OCI-LY3 (cell line): Measurements from ENCODE around the gene SIPA1.

ENCODE experiments used
- H2AFZ ChIP-seq: fragments of 200-600, 300-600 bp; shearing (Covaris generic); 2 replicates; pipeline ENCODE4 v1.6.0; 2014; ENCODE audit warnings: antibody characterized with exemption, low read depth, low read length
- H3K27ac ChIP-seq: fragments of 200-600, 300-600 bp; sonication (generic); 2 replicates; pipeline ENCODE4 v1.5.1; 2014; ENCODE audit warnings: mild to moderate bottlenecking, low read length, moderate library complexity, mixed read lengths
- H3K27me3 ChIP-seq: fragments of 200-600, 300-600 bp; sonication (generic); 2 replicates; pipeline ENCODE4 v1.6.1; 2014; ENCODE audit warnings: low read depth, low read length, mixed read lengths
- H3K36me3 ChIP-seq: fragments of 200-600, 300-600 bp; sonication (generic); replicated peaks from 2 replicates; pipeline ENCODE3; 2014; ENCODE audit warnings: low read depth, low read length, mixed read lengths
- H3K4me1 ChIP-seq: fragments of 300-600, 200-600 bp; sonication (generic); 2 replicates; pipeline ENCODE4 v1.6.1; 2014; ENCODE audit warnings: low read length, mixed read lengths
- H3K4me2 ChIP-seq: fragments of 200-600, 300-600 bp; sonication (generic); 2 replicates; pipeline ENCODE4 v1.6.1; 2014; ENCODE audit warnings: low read length, mixed read lengths
- H3K4me3 ChIP-seq: fragments of 300-600, 200-600 bp; sonication (generic); 2 replicates; pipeline ENCODE4 v1.5.1; 2014; ENCODE audit warnings: antibody characterized with exemption, mild to moderate bottlenecking, low read length, moderate library complexity
- H3K79me2 ChIP-seq: fragments of 300-600, 200-600 bp; shearing (Covaris generic); 2 replicates; pipeline ENCODE4 v1.6.1; 2014; ENCODE audit warnings: mild to moderate bottlenecking, low read length, mixed read lengths
- H3K9ac ChIP-seq: fragments of 300-600, 200-600 bp; shearing (Covaris generic); 2 replicates; pipeline ENCODE4 v1.6.0; 2014; ENCODE audit warnings: mild to moderate bottlenecking, low read length, moderate library complexity
- H3K9me3 ChIP-seq: fragments of 200-600, 300-600 bp; shearing (Covaris generic); 2 replicates; pipeline ENCODE4 v1.6.1; 2014; ENCODE audit warnings: low read length, mixed read lengths; ENCODE audit not compliant: insufficient read depth
- H4K20me1 ChIP-seq: fragments of 200-600, 300-600 bp; sonication (generic); 2 replicates; pipeline ENCODE4 v1.6.1; 2016; ENCODE audit warnings: low read length, mixed read lengths; ENCODE audit not compliant: insufficient read depth
- CTCF ChIP-seq: fragments of 200-600, 300-600 bp; sonication (generic); IDR thresholded peaks from 2 replicates; pipeline ENCODE4 v1.5.1; 2014; ENCODE audit warnings: antibody characterized with exemption, low read length, low read depth
- EZH2phosphoT487 ChIP-seq: fragments of 200-600 bp; shearing (Covaris generic); IDR thresholded peaks from 2 replicates; pipeline ENCODE4 v1.6.1; 2018; ENCODE audit warnings: antibody characterized with exemption, mixed run types, low read depth

SIPA1 gene

GRCh38 chr11:65593518-65594414, 44.1 kb upstream of the SIPA1 start:
- Histone ChIP-seq H3K27ac (no peak overlapping the region), H4K20me1 (no peaks in the 10 kb centered on the region), H3K4me1 (peaks cover 19% of the 10 kb centered on the region), H2AFZ (no peak overlapping the region), H3K36me3 (peaks cover 17% of the 10 kb centered on the region), H3K9ac (no peak overlapping the region), H3K4me3 (no peak overlapping the region), H3K27me3 (no peaks in the 10 kb centered on the region), H3K79me2 (no peaks in the 10 kb centered on the region), H3K4me2 (no peak overlapping the region), H3K9me3 (no peaks in the 10 kb centered on the region)
- TF ChIP-seq EZH2phosphoT487 (no peak), CTCF (peak; percentile 84)

- Histone ChIP-seq H3K9me3 (no peaks in the 10 kb centered on the region), H2AFZ (no peak overlapping the region), H3K4me2 (no peak overlapping the region), H3K27me3 (no peaks in the 10 kb centered on the region), H3K79me2 (no peaks in the 10 kb centered on the region), H3K4me1 (peaks cover 5% of the 10 kb centered on the region), H3K4me3 (no peak overlapping the region), H3K27ac (no peak overlapping the region), H3K36me3 (peaks cover 22% of the 10 kb centered on the region), H4K20me1 (no peaks in the 10 kb centered on the region), H3K9ac (no peak overlapping the region)
- TF ChIP-seq CTCF (no peak), EZH2phosphoT487 (no peak)
Observed at GRCh38 chr11:65595131-65595530, 42.8 kb upstream of the SIPA1 start.

- Histone ChIP-seq H3K27me3 (no peaks in the 10 kb centered on the region), H3K79me2 (no peaks in the 10 kb centered on the region), H3K4me2 (no peak within 1 kb of the TSS), H4K20me1 (no peaks in the 10 kb centered on the region), H3K27ac (no peak within 1 kb of the TSS), H2AFZ (no peak within 1 kb of the TSS), H3K36me3 (peaks cover 18% of the 10 kb centered on the region), H3K9ac (no peak within 1 kb of the TSS), H3K4me3 (no peak within 1 kb of the TSS), H3K4me1 (no peaks in the 10 kb centered on the region), H3K9me3 (no peaks in the 10 kb centered on the region)
- no peak for TF ChIP-seq CTCF
- TF ChIP-seq EZH2phosphoT487, result no peak
Observed at GRCh38 chr11:65595543-65596281, 42.2 kb upstream of the SIPA1 start, which contains the start of gene KCNK7. Gene KCNK7 (minus strand): TSS chr11:65595800. CDS start chr11:65595772, 28 bp downstream.

GRCh38 chr11:65596520-65596919, 41.4 kb upstream of the SIPA1 start:
- no peak overlapping the region for H3K9ac ChIP-seq
- H2AFZ ChIP-seq, result no peak overlapping the region
- no peak overlapping the region for H3K27ac ChIP-seq
- no peaks in the 10 kb centered on the region for H3K27me3 ChIP-seq
- H3K4me1 ChIP-seq, result no peaks in the 10 kb centered on the region
- H3K36me3 ChIP-seq, result peaks cover 18% of the 10 kb centered on the region
- TF ChIP-seq CTCF, result no peak
- TF ChIP-seq EZH2phosphoT487, result no peak
- H4K20me1 ChIP-seq, result no peaks in the 10 kb centered on the region
- no peak overlapping the region for H3K4me2 ChIP-seq
- H3K9me3 ChIP-seq, result no peaks in the 10 kb centered on the region
- no peaks in the 10 kb centered on the region for H3K79me2 ChIP-seq
- H3K4me3 ChIP-seq, result no peak overlapping the region
